ENCODE results near the gene GOLGA6C. TPM values are rescaled to one million over a fixed set of nuclear protein-coding genes. Genes with fewer than 3 reads are reported as not detected.

Gene GOLGA6C, protein sequence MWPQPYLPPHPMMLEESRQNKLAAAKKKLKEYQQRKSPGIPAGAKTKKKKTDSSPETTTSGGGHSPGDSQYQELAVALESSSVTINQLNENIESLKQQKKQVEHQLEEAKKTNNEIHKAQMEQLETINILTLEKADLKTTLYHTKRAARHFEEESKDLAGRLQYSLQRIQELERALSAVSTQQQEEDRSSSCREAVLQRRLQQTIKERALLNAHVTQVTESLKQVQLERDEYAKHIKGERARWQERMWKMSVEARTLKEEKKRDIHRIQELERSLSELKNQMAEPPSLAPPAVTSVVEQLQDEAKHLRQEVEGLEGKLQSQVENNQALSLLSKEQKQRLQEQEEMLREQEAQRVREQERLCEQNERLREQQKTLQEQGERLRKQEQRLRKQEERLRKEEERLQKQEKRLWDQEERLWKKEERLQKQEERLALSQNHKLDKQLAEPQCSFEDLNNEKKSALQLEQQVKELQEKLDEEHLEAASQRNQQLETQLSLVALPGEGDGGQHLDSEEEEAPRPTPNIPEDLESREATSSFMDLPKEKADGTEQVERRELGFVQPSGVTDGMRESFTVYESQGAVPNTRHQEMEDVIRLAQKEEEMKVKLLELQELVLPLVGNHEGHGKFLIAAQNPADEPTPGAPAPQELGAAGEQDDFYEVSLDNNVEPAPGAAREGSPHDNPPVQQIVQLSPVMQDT
- total RNA-seq = not detected in 2 replicates

DNA sequence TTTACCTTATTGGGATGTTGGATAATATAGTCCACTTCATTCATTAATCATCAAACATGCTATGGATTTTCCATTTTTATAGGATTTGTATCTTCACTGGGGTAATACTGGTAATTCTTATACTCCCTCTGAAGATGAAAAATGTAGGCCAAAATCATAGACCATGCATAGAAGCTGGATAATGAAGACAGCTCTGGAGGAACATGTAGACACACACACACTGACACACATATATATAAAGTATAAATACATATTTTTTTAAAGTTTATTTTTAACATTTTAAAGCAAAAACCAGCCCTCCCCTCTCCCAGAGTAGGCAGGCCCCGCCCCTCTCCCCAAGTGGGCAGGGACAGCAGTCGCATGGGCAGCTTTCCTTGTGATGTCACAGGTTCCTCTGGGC, at the start of gene GOLGA6C:
Gene GOLGA6C, plus strand, starts transcription at position 301 of the 400 bp plus-strand sequence. CDS start 265 bp downstream, outside the sequence.

DNA sequence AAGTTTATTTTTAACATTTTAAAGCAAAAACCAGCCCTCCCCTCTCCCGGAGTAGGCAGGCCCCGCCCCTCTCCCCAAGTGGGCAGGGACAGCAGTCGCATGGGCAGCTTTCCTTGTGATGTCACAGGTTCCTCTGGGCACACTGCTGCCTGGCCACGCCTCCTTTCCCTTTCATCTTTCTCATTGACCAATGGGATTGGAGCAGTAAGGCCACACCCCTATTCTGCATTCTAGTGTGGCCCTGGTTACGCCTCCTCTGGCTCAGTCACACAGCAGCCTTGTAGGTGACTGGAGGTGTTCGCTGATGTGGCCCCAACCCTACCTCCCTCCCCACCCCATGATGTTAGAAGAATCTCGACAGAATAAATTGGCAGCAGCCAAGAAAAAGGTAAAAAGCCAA, 24.4 kb downstream of the GOLGA6C start, which contains the start of gene GOLGA6D:
Gene GOLGA6D, plus strand, starts transcription at position 264 of the 400 bp plus-strand sequence. Its CDS starts 41 bp downstream, at position 305.

Other genes with a start within 250 kb of the GOLGA6C start
- gene PPCDC, start 234.7 kb upstream of the GOLGA6C start, total RNA-seq = 6.2 and 7.4 TPM in 2 replicates
- 2.7 and 6.4 TPM in 2 replicates for gene C15orf39, start 56.5 kb upstream of the GOLGA6C start, total RNA-seq
- 0.05 TPM in 1 of 2 replicates, not detected in the other for gene GOLGA6D, start 24.5 kb downstream of the GOLGA6C start, total RNA-seq
- 36.5 and 39.5 TPM in 2 replicates for gene COMMD4, start 77.7 kb downstream of the GOLGA6C start, total RNA-seq
- 2.7 and 5.5 TPM in 2 replicates for gene NEIL1, start 88.7 kb downstream of the GOLGA6C start, total RNA-seq
- 135 and 143 TPM in 2 replicates for gene MAN2C1, start 110.3 kb downstream of the GOLGA6C start, total RNA-seq
- gene SIN3A, start 193.4 kb downstream of the GOLGA6C start, total RNA-seq = 18.4 and 27.6 TPM in 2 replicates

Measured in smooth muscle cell of the umbilical artery (primary cell).